Loucy (cell line): ENCODE results near the gene BAAT.

Experiments
- H2AFZ ChIP-seq: fragments of 200-600 bp; sonication (generic); 2 replicates; pipeline ENCODE4 v1.6.0; 2016; ENCODE audit warnings: antibody characterized with exemption, mild to moderate bottlenecking, low read length, moderate library complexity
- H3F3A ChIP-seq: fragments of 200-600 bp; 2 replicates; pipeline ENCODE4 v1.6.0; 2016; ENCODE audit warnings: antibody characterized with exemption, low read depth, mild to moderate bottlenecking
- H3K27me3 ChIP-seq: fragments of 200-600 bp; sonication (generic); 2 replicates; pipeline ENCODE4 v1.6.1; 2014; ENCODE audit warnings: low read length, mild to moderate bottlenecking; ENCODE audit not compliant: insufficient read depth, poor library complexity, severe bottlenecking
- H3K36me3 ChIP-seq: fragments of 200-600 bp; sonication (generic); 2 replicates; pipeline ENCODE4 v1.6.1; 2016; ENCODE audit warnings: low read length; ENCODE audit not compliant: insufficient read depth
- H3K4me1 ChIP-seq: fragments of 200-600 bp; sonication (generic); 2 replicates; pipeline ENCODE4 v1.5.1; 2014; ENCODE audit warnings: low read length, mild to moderate bottlenecking; ENCODE audit not compliant: insufficient read depth, poor library complexity, severe bottlenecking
- H3K4me2 ChIP-seq: fragments of 200-600 bp; sonication (generic); 2 replicates; pipeline ENCODE4 v1.6.0; 2014; ENCODE audit warnings: antibody characterized with exemption, low read length, low read depth, mild to moderate bottlenecking; ENCODE audit not compliant: poor library complexity, severe bottlenecking
- H3K4me3 ChIP-seq: fragments of 200-600 bp; sonication (generic); 2 replicates; pipeline ENCODE4 v1.5.1; 2014; ENCODE audit warnings: low read length, mild to moderate bottlenecking, mixed read lengths; ENCODE audit not compliant: poor library complexity, severe bottlenecking
- H3K79me2 ChIP-seq: fragments of 200-600 bp; sonication (generic); 2 replicates; pipeline ENCODE4 v1.6.1; 2014; ENCODE audit warnings: low read length; ENCODE audit not compliant: insufficient read depth
- H3K9ac ChIP-seq: fragments of 200-600 bp; sonication (generic); 2 replicates; pipeline ENCODE4 v1.6.0; 2014; ENCODE audit warnings: mild to moderate bottlenecking, low read depth, low read length, moderate library complexity; ENCODE audit not compliant: poor library complexity, severe bottlenecking
- H3K9me2 ChIP-seq: fragments of 200-600 bp; sonication (generic); replicated peaks from 2 replicates; pipeline ENCODE4 v1.6.1; 2016; ENCODE audit warnings: low read depth, low read length, mixed read lengths
- H3K9me3 ChIP-seq: fragments of 200-600 bp; sonication (generic); 2 replicates; pipeline ENCODE4 v1.6.1; 2014; ENCODE audit warnings: mild to moderate bottlenecking, antibody characterized with exemption, low read length, low read depth; ENCODE audit not compliant: insufficient read depth
- H4K20me1 ChIP-seq: fragments of 200-600 bp; sonication (generic); 2 replicates; pipeline ENCODE4 v1.6.0; 2014; ENCODE audit warnings: antibody characterized with exemption, low read length, mild to moderate bottlenecking; ENCODE audit not compliant: insufficient read depth, poor library complexity, severe bottlenecking
- EZH2phosphoT487 ChIP-seq: fragments of 200-600 bp; IDR thresholded peaks from 2 replicates; pipeline ENCODE4 v1.6.1; 2018; ENCODE audit warnings: antibody characterized with exemption, mild to moderate bottlenecking, moderate library complexity, borderline replicate concordance
- TF ChIP-seq, protein P1 (sequence below): fragments of 200-600 bp; sonication (generic); conservative IDR thresholded peaks from 2 replicates; pipeline ENCODE4 v1.5.1; 2014; ENCODE audit warnings: mild to moderate bottlenecking, antibody characterized with exemption, low read length

The BAAT gene

DNA sequence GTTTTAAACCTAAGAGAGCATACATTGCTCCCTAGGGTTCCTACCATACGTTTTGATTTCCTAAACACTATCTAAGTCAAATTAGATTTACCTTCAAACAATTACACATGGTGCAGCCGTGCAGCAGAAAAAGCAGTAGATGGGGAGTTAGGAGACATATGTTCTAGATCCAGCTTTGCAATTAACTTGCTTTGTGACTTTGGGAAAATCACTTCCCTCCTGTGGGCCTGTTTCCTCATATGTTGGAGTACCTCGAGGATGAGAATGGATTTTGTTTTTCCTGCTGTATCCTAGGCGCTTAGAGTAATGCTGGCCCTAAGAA, 12.9 kb upstream of the BAAT start:
- no peak for TF ChIP-seq EZH2phosphoT487
- TF ChIP-seq, protein P1, sequence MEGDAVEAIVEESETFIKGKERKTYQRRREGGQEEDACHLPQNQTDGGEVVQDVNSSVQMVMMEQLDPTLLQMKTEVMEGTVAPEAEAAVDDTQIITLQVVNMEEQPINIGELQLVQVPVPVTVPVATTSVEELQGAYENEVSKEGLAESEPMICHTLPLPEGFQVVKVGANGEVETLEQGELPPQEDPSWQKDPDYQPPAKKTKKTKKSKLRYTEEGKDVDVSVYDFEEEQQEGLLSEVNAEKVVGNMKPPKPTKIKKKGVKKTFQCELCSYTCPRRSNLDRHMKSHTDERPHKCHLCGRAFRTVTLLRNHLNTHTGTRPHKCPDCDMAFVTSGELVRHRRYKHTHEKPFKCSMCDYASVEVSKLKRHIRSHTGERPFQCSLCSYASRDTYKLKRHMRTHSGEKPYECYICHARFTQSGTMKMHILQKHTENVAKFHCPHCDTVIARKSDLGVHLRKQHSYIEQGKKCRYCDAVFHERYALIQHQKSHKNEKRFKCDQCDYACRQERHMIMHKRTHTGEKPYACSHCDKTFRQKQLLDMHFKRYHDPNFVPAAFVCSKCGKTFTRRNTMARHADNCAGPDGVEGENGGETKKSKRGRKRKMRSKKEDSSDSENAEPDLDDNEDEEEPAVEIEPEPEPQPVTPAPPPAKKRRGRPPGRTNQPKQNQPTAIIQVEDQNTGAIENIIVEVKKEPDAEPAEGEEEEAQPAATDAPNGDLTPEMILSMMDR = no peak
- H2AFZ ChIP-seq = peak overlapping the region; percentile 95
- peak overlapping the region; percentile 83 for H3K4me3 ChIP-seq
- H3F3A ChIP-seq = no peaks in the 10 kb centered on the region
- peak overlapping the region; percentile 91 for H3K4me2 ChIP-seq
- H3K9ac ChIP-seq = peak overlapping the region; percentile 83
- H3K36me3 ChIP-seq = no peaks in the 10 kb centered on the region
- H3K9me2 ChIP-seq = no peaks in the 10 kb centered on the region
- H3K9me3 ChIP-seq = no peaks in the 10 kb centered on the region
- H4K20me1 ChIP-seq = peaks cover 21% of the 10 kb centered on the region
- H3K4me1 ChIP-seq = peaks cover 50% of the 10 kb centered on the region
- H3K27me3 ChIP-seq = no peaks in the 10 kb centered on the region
- peaks cover 88% of the 10 kb centered on the region for H3K79me2 ChIP-seq

DNA sequence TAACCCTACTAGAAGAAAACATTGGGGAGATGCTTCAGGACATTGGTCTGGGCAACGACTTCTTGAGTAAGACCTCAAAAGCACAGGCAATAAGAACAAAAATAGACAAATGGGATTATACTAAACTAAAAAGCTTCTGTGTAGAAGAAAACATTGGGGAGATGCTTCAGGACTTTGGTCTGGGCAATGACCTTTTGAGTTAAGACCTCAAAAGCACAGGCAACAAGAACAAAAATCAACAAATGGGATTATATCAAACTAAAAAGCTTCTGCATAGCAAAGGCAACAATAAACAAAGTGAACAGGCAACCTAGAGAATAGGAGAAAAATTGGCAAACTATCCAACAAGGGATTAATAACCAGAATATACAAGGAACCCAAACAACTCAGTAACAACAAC, 9.9 kb upstream of the BAAT start:
- peaks cover 11% of the 10 kb centered on the region for H3K36me3 ChIP-seq
- H3K79me2 ChIP-seq = peaks cover 84% of the 10 kb centered on the region
- no peaks in the 10 kb centered on the region for H3K27me3 ChIP-seq
- H3K4me2 ChIP-seq = peak overlapping the region; percentile 91
- H3K4me3 ChIP-seq = peak overlapping the region; percentile 19
- H3F3A ChIP-seq = no peaks in the 10 kb centered on the region
- H4K20me1 ChIP-seq = peaks cover 15% of the 10 kb centered on the region
- no peak overlapping the region for H2AFZ ChIP-seq
- TF ChIP-seq EZH2phosphoT487 = no peak
- TF ChIP-seq, protein P1 = no peak
- no peaks in the 10 kb centered on the region for H3K9me3 ChIP-seq
- H3K9me2 ChIP-seq = no peaks in the 10 kb centered on the region
- no peak overlapping the region for H3K9ac ChIP-seq
- peaks cover 28% of the 10 kb centered on the region for H3K4me1 ChIP-seq

DNA sequence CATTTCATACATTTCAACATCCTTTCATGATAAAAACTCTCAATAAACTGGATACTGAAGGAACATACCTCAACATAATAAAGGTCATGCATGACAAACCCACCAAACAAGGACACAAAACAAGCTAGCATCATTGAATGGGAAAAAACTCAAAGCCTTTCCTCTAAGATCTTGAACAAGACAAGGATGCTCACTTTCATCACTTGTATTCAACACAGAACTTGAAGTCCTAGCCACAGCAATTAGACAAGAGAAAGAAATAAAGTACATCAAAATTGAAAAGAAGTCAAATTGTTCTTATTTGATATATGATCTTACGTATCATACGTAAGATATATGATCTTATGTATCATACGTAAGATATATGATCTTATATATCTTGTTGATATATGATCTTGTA, 8.3 kb upstream of the BAAT start:
- no peak overlapping the region for H2AFZ ChIP-seq
- peak overlapping the region; percentile 35 for H3K4me2 ChIP-seq
- H3K9ac ChIP-seq = no peak overlapping the region
- H4K20me1 ChIP-seq = peaks cover 13% of the 10 kb centered on the region
- TF ChIP-seq, protein P1 = no peak
- TF ChIP-seq EZH2phosphoT487 = no peak
- peaks cover 24% of the 10 kb centered on the region for H3K36me3 ChIP-seq
- H3F3A ChIP-seq = peaks cover 2% of the 10 kb centered on the region; the same call in 1 of the 2 replicates
- H3K9me3 ChIP-seq = no peaks in the 10 kb centered on the region
- H3K4me3 ChIP-seq = peak overlapping the region; percentile 20
- H3K79me2 ChIP-seq = peaks cover 72% of the 10 kb centered on the region
- no peaks in the 10 kb centered on the region for H3K27me3 ChIP-seq
- peaks cover 24% of the 10 kb centered on the region for H3K4me1 ChIP-seq
- no peaks in the 10 kb centered on the region for H3K9me2 ChIP-seq
